Measurements from ENCODE around the gene SPRYD4.
"Not testable (repeated sequence)": the region's sequence is repeated elsewhere in the genome, so short reads cannot be mapped to it uniquely, and the experiment has no call there.

Gene SPRYD4

DNA sequence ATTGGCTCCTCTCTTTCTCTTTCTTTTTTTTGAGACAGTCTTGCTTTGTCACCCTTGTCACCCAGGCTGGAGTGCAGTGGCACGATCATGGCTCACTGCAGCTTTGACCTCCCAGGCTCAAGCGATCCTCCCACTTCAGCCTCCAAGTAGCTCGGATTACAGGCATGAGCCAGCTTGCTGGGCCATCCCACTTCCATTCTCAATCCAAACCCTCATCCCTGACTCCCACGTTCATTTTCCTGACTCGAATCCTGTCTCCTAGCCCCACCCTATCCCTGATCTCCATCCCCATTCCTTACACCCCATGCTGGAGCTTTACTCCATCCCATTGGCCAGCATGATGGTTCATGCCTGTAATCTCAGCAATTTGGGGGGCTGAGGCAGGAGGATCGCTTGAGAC lies 7.8 kb downstream of the SPRYD4 start:
- in situ Hi-C loops (cut with MboI; ENCODE audit: low sequenced_read_pairs), result no loop called here

DNA sequence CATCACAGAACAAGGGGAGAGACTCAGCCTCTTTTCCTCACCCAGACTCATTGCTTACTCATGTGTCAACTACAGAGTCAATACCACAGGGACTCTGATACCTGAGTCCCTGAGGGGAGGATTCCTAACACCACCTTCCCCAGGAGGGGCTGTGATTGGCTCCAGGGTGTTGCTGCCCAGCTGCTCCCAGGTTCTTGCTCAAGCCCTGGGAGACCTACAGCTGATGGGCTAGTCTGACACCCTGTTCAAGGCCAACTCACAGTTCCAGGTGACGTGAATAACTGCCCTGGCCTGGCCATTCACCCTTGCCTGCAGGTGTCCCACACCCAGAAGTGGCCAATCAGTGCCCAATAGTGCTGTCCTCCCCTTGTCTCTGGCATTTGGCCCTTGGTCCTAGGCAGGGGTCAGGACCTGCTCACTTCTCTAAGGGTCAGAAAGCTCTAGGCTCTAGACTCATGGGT lies 8.6 kb downstream of the SPRYD4 start:
- in situ Hi-C loops (cut with MboI; ENCODE audit: low sequenced_read_pairs), result no loop called here

DNA sequence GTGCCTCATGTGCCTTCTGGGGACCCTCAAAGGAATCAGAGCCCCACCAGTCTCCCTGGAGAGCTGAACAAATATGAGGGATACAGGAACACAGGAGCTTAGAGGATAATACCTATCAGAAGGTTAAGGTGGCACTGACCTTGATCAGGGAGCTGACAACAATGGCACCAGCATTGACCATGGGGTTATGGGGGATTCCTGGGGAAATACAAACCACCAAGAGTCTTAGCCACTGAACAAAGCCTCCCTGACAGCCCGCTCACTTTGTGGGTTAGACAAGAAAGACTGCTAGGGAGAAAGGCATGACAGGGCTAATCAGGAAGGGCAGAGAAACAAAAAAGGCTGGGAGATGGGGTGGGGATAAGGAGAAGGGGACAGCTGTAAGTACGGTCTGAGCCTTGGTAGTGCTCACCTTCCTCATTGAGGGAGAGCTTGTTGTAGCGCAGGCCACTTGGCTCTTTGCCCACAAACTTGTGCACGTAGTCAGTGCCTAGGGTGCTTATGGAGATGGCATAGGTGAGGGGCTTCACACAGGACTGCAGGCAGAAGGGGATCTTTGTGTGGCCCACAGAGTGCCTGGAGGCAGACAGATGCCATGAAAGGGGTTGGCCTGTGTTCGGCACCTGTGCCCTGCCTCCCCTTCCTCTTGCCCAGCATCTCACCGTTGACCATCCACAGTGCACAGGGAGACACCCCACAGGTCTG lies 9.3 kb downstream of the SPRYD4 start:
- in situ Hi-C loops (cut with MboI; ENCODE audit: low sequenced_read_pairs), result no loop called here

DNA sequence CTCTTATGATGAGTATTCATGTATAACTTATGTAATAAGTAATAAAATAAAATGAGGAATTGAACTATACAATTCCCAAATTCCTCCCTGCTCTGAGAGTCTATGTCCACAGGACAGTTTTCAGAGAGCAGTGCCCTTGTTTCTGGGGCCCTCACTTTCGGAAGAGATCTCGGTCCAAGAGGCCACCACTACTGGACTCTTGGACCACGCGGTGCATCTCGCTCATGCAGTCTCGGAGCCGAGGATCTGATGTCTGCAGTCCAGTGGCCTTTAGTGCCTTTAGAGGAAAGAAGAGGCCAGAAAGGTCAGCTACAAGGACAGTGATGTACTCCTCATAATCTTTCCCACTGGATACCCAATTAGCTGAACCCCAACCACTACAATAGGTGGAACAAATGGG lies 11.2 kb downstream of the SPRYD4 start:
- in situ Hi-C loops (cut with MboI; ENCODE audit: low sequenced_read_pairs), result no loop called here

DNA sequence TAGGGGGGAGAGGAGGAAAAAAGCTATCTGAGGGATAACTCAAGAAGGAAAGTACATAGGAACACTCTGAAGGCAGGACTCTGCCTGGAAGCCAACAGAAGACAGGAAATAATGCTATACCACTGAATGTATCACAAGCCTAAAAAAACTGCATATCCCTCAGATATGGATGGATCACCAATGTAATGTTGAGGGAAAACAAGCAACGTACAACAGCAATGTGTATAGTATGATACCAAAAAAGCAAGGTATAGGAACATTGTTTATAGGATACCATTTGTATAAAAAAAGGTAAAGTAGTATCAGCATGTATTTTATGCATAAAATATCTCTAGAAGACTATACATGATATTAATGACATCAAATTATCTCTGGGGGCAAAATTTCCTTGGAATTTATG lies 16.2 kb downstream of the SPRYD4 start:
- in situ Hi-C loops (cut with MboI; ENCODE audit: low sequenced_read_pairs), result no loop called here

DNA sequence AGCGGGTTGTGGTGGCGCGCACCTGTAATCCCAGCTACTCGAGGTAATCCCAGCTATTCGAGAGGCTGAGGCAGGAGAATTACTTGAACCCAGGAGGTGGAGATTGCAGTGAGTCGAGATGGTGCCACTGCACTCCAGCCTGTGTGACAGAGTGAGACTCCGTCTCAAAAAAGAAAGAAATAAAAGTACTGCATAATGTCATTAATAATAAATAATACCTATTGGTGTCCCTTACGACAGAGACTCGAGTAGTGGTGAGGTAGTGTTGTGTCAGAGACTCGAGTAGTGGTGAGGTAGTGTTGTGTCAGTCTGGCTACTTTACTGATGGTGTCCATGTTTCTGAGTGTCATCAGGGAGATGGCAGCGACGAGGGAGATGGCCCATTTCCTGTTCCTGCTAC lies 18.3 kb downstream of the SPRYD4 start:
- in situ Hi-C loops (cut with MboI; ENCODE audit: low sequenced_read_pairs), result no loop called here

DNA sequence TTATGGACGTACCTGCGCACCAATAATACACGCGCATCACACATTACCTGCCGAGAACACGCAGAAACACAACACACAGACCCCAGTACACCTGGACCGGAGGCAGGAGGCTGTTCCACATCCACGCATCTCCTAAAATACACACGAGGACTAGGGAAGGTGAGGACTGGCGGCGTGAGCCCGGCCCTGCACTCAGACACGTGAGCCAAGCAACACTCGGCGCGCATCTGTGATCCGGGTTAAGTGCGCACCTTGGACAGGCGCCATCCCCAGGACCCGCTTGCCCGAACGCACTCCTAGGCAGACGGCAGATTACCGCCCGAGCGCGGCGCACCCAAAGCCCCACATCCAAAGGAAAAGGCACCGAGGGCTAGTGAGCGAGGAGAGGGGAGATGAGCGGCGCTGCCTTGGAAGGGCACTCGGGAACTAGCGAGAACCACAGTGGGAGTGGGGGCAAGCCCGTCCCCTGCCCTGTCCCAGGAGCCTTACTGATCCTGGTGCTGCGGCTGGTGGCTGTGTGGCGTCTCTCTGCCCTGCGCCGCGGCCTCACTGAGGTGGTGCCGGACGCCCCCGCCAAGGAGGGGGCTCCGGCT lies 19.2 kb downstream of the SPRYD4 start:
- in situ Hi-C loops (cut with MboI; ENCODE audit: low sequenced_read_pairs), result no loop called here

DNA sequence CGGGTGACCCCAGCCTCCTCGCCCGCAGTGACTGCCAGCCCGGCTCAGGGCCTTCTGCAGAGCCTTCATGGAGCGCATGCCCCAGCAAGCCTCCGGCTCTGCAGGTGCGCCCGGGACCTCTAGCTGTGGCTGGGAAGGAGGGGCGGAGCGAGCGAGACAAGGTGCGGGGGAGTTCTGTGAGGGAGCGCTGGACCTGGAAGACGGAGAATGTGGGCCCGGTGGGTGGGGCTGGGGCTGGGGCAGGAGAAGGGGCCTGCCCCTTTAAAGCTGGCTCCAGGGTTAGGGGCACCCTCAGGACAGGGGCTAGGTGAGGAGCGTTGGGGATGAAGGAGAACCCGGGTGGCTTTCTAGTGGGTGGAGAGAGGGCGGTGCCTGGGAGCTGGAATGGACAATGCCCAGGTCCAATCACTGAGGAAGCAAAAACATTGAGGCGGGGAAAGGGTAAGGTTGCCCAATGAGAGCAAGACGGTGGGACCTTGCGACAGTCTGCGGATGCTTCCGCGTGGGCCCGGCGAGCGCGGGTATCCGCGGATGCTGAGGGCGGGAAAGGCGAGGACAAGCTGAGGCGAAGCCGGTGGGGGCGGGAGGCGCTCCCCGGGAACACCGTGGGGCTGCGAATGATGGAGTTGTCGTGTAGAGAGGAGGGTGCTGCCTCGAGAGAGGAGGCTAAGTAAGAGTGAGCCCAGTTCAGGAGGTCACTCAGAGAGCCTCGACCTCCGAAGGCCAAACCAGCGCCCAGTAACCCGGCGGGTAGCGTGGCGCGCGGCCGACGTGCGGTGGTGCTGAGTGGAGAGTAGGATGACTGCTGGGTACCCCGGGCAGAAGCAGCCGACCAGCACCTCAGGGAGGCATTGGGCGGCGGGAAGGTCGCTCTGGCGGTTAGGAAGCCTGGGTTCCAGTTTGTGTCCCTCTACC lies 19.9 kb downstream of the SPRYD4 start, which contains the start of gene GLS2:
Gene GLS2 (minus strand): TSS at position 121 of the 915 bp plus-strand sequence. CDS start 43 bp downstream, at position 78.
- in situ Hi-C loops (cut with MboI; ENCODE audit: low sequenced_read_pairs), result no loop called here

DNA sequence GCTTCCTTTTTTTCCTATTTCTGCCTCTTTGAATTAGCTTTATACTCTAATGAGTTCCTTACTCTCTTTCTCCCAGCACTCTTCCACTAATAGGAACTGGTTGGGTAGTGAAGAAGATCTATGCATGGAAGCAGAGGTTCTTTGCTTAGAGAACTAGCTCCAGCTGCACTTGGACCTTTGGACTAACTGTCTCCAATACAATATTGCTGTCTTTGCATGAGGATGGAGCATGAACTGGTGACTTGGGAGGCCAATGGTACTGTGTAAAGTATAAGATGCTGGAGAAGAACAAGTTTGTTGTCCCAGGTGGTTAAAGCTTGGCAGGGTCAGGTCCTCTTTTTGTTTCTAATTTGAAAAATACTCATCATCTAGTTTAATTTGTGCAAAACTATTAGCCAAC lies 22.0 kb downstream of the SPRYD4 start:
- in situ Hi-C loops (cut with MboI; ENCODE audit: low sequenced_read_pairs), result no loop called here

DNA sequence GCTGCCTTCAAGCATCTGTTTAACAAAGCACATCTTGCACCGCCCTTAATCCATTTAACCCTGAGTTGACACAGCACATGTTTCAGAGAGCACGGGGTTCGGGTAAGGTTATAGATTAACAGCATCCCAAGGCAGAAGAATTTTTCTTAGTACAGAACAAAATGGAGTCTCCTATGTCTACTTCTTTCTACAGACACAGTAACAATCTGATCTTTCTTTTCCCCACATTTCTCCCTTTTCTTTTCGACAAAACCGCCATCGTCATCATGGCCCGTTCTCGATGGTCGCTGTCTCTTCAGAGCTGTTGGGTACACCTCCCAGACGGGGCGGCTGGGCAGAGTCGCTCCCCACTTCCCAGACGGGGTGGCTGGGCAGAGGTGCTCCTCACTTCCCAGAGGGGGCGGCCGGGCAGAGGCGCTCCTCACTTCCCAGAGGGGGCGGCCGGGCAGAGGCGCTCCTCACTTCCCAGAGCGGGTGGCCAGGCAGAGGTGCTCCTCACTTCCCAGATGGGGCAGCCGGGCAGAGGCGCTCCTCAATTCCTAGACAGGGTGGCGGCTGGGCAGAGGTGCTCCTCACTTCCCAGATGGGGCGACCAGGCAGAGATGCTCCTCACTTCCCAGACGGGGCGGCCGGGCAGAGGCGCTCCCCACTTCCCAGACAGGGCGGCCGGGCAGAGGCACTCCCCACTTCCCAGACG lies 25.2 kb downstream of the SPRYD4 start:
- in situ Hi-C loops (cut with MboI; ENCODE audit: low sequenced_read_pairs), result not testable (repeated sequence)

DNA sequence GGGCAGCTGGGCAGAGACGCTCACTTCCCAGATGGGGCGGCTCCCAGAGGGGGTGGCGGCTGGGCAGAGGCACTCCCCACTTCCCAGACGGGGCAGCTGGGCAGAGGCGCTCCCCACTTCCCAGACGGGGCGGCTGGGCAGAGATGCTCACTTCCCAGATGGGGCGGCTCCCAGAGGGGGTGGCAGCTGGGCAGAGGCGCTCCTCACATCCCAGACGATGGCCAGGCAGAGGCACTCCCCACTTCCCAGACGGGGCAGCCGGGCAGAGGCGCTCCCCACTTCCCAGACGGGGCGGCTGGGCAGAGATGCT lies 25.7 kb downstream of the SPRYD4 start:
- in situ Hi-C loops (cut with MboI; ENCODE audit: low sequenced_read_pairs), result not testable (repeated sequence)

DNA sequence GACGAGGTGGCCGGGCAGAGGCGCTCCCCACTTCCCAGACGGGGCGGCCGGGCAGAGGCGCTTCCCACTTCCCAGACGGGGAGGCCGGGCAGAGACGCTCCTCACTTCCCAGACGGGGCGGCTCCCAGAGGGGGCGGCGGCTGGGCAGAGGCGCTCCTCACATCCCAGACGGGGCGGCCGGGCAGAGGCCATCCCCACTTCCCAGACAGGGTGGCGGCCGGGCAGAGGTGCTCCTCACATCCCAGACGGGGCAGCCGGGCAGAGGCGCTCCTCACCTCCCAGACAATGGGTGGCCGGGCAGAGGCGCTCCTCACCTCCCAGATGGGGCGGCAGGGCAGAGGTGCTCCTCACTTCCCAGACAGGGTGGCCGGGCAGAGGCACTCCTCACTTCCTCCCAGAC lies 26.1 kb downstream of the SPRYD4 start:
- in situ Hi-C loops (cut with MboI; ENCODE audit: low sequenced_read_pairs), result not testable (repeated sequence)

DNA sequence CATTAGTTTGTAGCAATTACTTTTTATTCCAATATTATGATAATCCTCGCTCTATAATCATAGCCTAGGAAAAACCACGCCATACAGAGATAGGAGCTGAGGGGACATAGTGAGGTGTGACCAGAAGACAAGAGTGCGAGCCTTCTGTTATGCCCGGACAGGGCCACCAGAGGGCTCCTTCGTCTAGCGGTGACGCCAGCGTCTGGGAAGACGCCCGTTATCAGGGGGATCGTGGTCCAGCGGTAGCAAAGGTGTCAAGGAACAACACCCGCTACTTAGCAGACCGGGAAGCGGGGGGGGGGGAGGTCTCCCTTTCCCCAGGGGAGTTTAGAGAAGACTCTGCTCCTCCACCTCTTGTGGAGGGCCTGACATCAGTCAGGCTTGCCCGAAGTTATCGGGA lies 28.3 kb downstream of the SPRYD4 start:
- in situ Hi-C loops (cut with MboI; ENCODE audit: low sequenced_read_pairs), result not testable (repeated sequence)

DNA sequence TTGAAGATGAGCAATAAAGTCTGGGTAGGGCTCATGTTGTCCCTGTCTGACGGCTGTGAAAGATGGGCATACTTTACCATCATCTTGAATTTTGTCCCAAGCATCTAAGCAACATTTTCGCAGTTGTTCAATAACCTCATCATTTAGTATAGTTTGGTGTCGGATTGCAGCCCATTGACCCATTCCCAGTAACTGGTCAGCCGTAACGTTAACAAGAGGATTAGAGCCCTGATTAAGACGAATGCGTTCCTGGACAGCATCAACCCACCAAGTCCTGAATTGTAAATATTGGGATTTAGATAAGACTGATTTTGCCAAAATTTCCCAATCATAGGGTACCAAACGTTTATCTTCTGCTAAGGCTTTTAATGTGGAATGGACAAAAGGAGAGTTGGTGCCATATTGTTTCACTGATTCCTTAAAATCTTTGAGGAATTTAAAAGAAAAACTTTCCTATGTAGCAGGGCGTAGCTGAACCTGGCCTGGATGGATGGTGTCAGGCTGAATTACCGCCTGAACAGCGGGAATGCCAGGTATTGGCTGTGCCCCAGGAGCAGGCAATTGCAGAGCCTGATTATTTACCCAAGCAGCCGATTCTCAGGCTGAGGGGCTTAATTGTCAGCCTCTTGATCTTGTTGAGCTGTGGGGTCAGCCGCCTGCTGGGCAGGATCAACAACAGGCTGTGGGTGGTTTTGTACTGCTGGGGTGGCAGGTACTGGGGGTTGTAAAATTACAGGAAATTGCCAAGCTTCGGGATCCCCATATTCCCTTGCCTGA lies 29.9 kb downstream of the SPRYD4 start:
- in situ Hi-C loops (cut with MboI; ENCODE audit: low sequenced_read_pairs), result not testable (repeated sequence)

DNA sequence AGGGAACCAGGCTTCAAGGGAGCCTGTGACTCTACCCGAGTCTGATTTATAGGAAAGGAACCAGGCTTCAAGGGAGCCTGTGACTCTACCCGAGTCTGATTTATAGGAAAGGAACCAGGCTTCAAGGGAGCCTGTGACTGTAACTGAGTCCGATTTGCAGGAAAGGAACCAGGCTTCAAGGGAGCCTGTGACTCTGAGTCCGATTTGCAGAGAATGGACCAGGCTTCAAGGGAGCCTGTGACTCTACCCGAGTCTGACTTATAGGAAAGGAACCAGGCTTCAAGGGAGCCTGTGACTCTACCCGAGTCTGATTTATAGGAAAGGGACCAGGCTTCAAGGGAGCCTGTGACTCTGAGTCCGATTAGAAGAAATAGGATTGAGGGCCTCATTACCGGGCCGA lies 31.1 kb downstream of the SPRYD4 start:
- in situ Hi-C loops (cut with MboI; ENCODE audit: low sequenced_read_pairs), result not testable (repeated sequence)

DNA sequence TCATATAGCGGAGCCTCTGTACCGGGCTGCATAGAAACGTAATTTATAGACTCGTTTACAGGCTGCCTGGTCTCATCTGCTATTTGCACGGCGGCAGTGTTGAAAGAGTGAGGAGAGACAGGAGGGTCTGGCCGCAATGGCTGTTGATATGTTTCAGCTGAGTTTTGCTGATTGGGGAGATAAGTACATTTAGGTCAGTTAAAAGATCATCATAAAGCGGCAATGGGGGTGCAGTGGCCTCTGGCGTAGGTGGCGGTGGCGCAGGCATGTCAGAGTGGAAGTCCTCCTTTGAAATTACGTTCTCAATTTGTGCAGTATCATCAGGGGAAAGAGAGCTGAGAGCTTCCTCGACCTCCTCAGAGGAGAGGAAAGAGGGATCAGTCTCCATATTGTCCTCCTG lies 31.5 kb downstream of the SPRYD4 start:
- in situ Hi-C loops (cut with MboI; ENCODE audit: low sequenced_read_pairs), result not testable (repeated sequence)

DNA sequence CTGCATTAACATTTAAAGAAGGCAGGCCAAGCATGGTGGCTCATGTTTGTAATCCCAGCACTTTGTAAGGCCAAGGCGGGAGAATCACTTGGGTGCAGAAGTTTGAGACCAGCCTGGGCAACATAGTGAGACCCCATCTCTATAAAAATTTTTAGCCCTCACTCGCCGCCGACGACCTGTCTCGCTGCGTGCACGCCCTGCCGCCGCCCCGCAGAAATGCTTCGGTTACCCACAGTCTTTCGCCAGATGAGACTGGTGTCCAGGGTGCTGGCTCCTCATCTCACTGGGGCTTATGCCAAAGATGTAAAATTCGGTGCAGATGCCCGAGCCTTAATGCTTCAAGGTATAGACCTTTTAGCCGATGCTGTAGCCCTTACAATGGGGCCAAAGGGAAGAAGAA lies 42.4 kb downstream of the SPRYD4 start:
- in situ Hi-C loops (cut with MboI; ENCODE audit: low sequenced_read_pairs), result loop anchor here (10.0 kb wide), 1 partner anchor 64 kb away; no protein-coding TSS in a partner anchor

DNA sequence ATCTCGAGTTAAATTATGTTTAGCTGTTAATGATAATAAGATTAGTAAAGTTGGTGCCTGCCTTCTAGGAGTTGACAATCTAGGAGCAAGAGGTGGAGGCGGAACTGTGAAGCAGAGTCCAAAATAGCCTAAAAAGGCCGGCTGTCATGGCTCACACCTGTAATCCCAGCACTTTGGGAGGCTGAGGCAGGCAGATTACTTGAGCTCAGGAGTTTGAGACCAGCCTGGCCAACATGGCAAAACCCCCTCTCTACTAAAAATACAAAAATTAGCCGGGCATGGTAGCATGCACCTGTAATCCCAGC lies 45.6 kb downstream of the SPRYD4 start:
- in situ Hi-C loops (cut with MboI; ENCODE audit: low sequenced_read_pairs), result loop anchor here (10.0 kb wide), 1 partner anchor 61 kb away; no protein-coding TSS in a partner anchor

DNA sequence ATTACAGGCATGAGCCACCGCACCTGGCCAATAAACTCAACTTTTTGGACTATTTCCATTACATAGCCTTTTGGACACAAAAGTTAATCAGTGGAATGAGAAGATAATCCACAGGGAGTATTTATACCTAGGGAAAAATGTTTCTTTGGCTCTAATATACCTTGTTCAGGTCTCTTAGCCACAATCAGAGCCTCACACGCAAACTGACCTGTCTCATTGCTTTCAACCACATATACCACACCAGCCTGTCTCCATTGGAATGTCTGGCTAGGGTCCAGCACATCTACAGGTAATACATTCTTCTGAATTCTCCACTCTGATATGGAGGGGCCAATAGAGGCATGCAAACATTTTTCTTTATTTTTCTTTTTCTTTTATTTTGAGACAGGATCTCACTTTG lies 49.5 kb downstream of the SPRYD4 start:
- in situ Hi-C loops (cut with MboI; ENCODE audit: low sequenced_read_pairs), result loop anchor here (10.0 kb wide), 1 partner anchor 57 kb away; no protein-coding TSS in a partner anchor

DNA sequence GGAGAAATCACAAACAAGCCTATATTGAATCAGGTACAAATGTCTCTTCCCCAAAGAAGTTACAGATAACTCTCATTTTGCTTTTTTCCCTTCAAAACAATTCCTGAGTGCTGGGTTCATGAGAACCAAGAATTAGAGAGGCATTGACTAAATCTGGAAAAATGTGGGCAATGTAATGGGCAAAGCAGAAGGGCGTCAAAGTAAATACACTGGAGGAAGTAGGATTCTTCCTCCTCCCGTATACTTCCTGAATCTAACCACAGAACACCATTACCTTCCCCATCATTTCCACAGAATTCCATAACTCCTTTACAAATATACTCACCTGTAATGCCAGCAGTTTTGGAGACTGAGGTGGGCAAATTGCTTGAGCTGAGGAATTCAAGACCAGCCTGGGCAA lies 50.2 kb downstream of the SPRYD4 start:
- in situ Hi-C loops (cut with MboI; ENCODE audit: low sequenced_read_pairs), result loop anchor here (10.0 kb wide), 1 partner anchor 56 kb away; no protein-coding TSS in a partner anchor
